Loucy (cell line): ENCODE results near the gene CTRB1.
"Not testable (repeated sequence)": the region's sequence is repeated elsewhere in the genome, so short reads cannot be mapped to it uniquely, and the experiment has no call there.

Source experiments
- H2AFZ ChIP-seq: fragments of 200-600 bp; sonication (generic); 2 replicates; pipeline ENCODE4 v1.6.0; 2016; ENCODE audit warnings: antibody characterized with exemption, mild to moderate bottlenecking, low read length, moderate library complexity
- H3F3A ChIP-seq: fragments of 200-600 bp; 2 replicates; pipeline ENCODE4 v1.6.0; 2016; ENCODE audit warnings: antibody characterized with exemption, low read depth, mild to moderate bottlenecking
- H3K27me3 ChIP-seq: fragments of 200-600 bp; sonication (generic); 2 replicates; pipeline ENCODE4 v1.6.1; 2014; ENCODE audit warnings: low read length, mild to moderate bottlenecking; ENCODE audit not compliant: insufficient read depth, poor library complexity, severe bottlenecking
- H3K36me3 ChIP-seq: fragments of 200-600 bp; sonication (generic); 2 replicates; pipeline ENCODE4 v1.6.1; 2016; ENCODE audit warnings: low read length; ENCODE audit not compliant: insufficient read depth
- H3K4me1 ChIP-seq: fragments of 200-600 bp; sonication (generic); 2 replicates; pipeline ENCODE4 v1.5.1; 2014; ENCODE audit warnings: low read length, mild to moderate bottlenecking; ENCODE audit not compliant: insufficient read depth, poor library complexity, severe bottlenecking
- H3K4me2 ChIP-seq: fragments of 200-600 bp; sonication (generic); 2 replicates; pipeline ENCODE4 v1.6.0; 2014; ENCODE audit warnings: antibody characterized with exemption, low read length, low read depth, mild to moderate bottlenecking; ENCODE audit not compliant: poor library complexity, severe bottlenecking
- H3K4me3 ChIP-seq: fragments of 200-600 bp; sonication (generic); 2 replicates; pipeline ENCODE4 v1.5.1; 2014; ENCODE audit warnings: low read length, mild to moderate bottlenecking, mixed read lengths; ENCODE audit not compliant: poor library complexity, severe bottlenecking
- H3K79me2 ChIP-seq: fragments of 200-600 bp; sonication (generic); 2 replicates; pipeline ENCODE4 v1.6.1; 2014; ENCODE audit warnings: low read length; ENCODE audit not compliant: insufficient read depth
- H3K9ac ChIP-seq: fragments of 200-600 bp; sonication (generic); 2 replicates; pipeline ENCODE4 v1.6.0; 2014; ENCODE audit warnings: mild to moderate bottlenecking, low read depth, low read length, moderate library complexity; ENCODE audit not compliant: poor library complexity, severe bottlenecking
- H3K9me2 ChIP-seq: fragments of 200-600 bp; sonication (generic); replicated peaks from 2 replicates; pipeline ENCODE4 v1.6.1; 2016; ENCODE audit warnings: low read depth, low read length, mixed read lengths
- H3K9me3 ChIP-seq: fragments of 200-600 bp; sonication (generic); 2 replicates; pipeline ENCODE4 v1.6.1; 2014; ENCODE audit warnings: mild to moderate bottlenecking, antibody characterized with exemption, low read length, low read depth; ENCODE audit not compliant: insufficient read depth
- H4K20me1 ChIP-seq: fragments of 200-600 bp; sonication (generic); 2 replicates; pipeline ENCODE4 v1.6.0; 2014; ENCODE audit warnings: antibody characterized with exemption, low read length, mild to moderate bottlenecking; ENCODE audit not compliant: insufficient read depth, poor library complexity, severe bottlenecking
- EZH2phosphoT487 ChIP-seq: fragments of 200-600 bp; IDR thresholded peaks from 2 replicates; pipeline ENCODE4 v1.6.1; 2018; ENCODE audit warnings: antibody characterized with exemption, mild to moderate bottlenecking, moderate library complexity, borderline replicate concordance
- TF ChIP-seq, protein P1 (sequence below): fragments of 200-600 bp; sonication (generic); conservative IDR thresholded peaks from 2 replicates; pipeline ENCODE4 v1.5.1; 2014; ENCODE audit warnings: mild to moderate bottlenecking, antibody characterized with exemption, low read length

Gene CTRB1

DNA sequence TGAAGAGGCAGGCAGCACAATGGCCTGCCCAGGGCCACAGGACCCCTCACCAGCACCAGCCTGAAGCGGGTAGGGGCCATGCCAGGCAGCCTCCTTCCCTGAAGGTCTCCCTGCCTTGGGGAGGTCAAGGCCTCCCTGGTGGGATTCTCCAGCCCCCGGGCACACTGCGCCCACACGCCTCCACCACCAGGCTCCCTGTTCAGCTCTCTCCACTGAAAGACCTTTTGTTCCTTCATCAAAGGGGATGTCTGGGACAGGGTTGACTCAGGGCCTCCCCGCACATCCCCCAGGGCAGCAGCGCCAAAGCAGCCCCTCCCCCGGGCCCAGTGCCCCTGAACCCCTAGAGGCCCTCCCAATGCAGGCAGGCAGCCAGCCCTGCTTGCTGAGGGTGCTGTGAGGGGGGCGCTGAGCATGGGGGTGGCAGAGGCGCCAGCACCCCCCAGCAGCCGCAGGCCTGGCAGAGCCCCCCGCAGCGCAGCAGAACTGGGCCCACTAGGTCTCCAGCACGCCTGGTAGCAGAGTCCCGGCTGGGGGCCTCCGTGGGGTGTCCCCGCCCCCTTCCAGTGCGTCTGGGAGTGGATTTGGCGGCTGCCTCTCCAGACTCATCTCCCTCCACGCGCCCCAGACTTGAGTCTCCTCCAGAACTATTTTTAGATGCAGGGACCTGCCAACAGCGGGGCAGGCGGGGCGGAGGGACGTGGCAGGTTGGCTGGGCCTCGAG is 19.5 kb downstream of the CTRB1 start:
- H3K9ac ChIP-seq = no peak overlapping the region
- no peaks in the 10 kb centered on the region for H3K9me2 ChIP-seq
- H3K4me1 ChIP-seq = no peaks in the 10 kb centered on the region
- no peak overlapping the region for H3K4me2 ChIP-seq
- no peaks in the 10 kb centered on the region for H3K79me2 ChIP-seq
- H4K20me1 ChIP-seq = no peaks in the 10 kb centered on the region
- H3F3A ChIP-seq = no peaks in the 10 kb centered on the region
- H3K36me3 ChIP-seq = no peaks in the 10 kb centered on the region
- no peaks in the 10 kb centered on the region for H3K9me3 ChIP-seq
- no peaks in the 10 kb centered on the region for H3K27me3 ChIP-seq
- TF ChIP-seq, protein P1, sequence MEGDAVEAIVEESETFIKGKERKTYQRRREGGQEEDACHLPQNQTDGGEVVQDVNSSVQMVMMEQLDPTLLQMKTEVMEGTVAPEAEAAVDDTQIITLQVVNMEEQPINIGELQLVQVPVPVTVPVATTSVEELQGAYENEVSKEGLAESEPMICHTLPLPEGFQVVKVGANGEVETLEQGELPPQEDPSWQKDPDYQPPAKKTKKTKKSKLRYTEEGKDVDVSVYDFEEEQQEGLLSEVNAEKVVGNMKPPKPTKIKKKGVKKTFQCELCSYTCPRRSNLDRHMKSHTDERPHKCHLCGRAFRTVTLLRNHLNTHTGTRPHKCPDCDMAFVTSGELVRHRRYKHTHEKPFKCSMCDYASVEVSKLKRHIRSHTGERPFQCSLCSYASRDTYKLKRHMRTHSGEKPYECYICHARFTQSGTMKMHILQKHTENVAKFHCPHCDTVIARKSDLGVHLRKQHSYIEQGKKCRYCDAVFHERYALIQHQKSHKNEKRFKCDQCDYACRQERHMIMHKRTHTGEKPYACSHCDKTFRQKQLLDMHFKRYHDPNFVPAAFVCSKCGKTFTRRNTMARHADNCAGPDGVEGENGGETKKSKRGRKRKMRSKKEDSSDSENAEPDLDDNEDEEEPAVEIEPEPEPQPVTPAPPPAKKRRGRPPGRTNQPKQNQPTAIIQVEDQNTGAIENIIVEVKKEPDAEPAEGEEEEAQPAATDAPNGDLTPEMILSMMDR = no peak
- no peak for TF ChIP-seq EZH2phosphoT487
- no peak overlapping the region for H3K4me3 ChIP-seq
- H2AFZ ChIP-seq = no peak overlapping the region

DNA sequence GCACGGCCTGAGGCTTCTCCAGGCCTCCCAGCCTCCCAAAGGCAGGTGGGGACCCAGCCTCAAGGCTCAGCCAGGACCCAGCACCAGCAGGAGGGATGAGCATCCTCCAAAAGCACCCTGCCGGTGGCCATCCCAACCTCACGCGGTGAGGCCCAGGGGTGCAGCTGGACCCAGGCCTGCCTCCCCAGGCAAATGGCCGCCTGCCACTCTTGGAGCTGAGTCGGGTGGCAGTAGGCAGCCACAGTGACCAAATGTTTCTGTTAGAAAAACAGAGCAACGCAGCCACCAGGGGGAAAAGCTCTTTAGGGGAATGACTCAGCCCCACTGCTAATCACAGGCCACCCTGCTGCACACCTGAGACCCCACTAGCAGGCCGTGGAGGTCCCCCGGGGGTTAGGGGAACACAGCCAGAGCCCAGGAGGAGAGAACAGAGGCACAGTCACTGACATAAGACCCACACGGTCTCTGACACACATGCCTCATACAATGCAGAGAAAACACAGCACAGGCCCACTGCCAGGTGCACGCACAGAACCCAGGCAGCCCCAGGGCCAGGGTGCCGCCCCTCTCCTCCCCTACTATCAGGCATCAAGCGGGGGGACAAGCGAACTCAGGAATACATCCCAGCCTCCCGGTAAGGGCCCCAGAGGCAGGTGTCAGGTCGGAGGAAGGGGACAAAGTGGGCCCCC is 20.2 kb downstream of the CTRB1 start:
- no peaks in the 10 kb centered on the region for H3K9me2 ChIP-seq
- H3K4me3 ChIP-seq = no peak overlapping the region
- no peaks in the 10 kb centered on the region for H3K36me3 ChIP-seq
- no peak overlapping the region for H3K9ac ChIP-seq
- no peaks in the 10 kb centered on the region for H3K79me2 ChIP-seq
- no peaks in the 10 kb centered on the region for H4K20me1 ChIP-seq
- no peaks in the 10 kb centered on the region for H3K4me1 ChIP-seq
- H3F3A ChIP-seq = no peaks in the 10 kb centered on the region
- no peaks in the 10 kb centered on the region for H3K9me3 ChIP-seq
- no peak overlapping the region for H3K4me2 ChIP-seq
- TF ChIP-seq, protein P1 = no peak; the same call in 1 of the 2 replicates
- no peak for TF ChIP-seq EZH2phosphoT487
- no peak overlapping the region for H2AFZ ChIP-seq
- H3K27me3 ChIP-seq = no peaks in the 10 kb centered on the region

DNA sequence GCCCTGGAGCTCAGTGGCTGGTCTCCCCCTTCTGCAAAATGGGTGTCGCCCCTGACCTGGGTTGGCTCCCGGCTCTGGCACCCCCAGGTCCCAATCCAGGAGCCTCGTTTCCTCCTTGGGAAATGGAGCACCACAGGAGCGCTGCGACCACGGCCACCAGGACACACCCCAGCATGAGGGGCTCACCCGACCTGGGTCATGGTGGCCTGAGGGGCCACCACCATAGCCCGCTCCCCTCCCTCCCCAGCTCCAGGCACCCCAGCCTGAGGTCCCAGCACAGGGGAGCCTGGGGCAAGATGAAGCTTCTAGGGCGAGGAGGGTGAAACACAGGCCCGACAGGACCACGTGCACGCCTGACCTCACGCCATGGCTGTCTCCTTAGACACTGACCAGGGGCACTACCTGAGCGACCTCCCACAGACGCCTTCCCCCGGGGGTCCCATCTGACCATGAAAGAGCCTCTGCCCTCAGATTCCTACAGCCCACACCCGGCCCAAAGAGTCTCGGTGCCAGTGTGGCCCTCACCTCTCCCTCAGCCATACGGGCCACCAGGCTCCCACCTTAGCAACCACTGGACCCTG is 20.8 kb downstream of the CTRB1 start:
- no peaks in the 10 kb centered on the region for H3K79me2 ChIP-seq
- no peaks in the 10 kb centered on the region for H3K9me2 ChIP-seq
- TF ChIP-seq, protein P1 = no peak
- no peak for TF ChIP-seq EZH2phosphoT487
- H3K27me3 ChIP-seq = no peaks in the 10 kb centered on the region
- H3K4me2 ChIP-seq = no peak overlapping the region
- H3K4me1 ChIP-seq = peaks cover 4% of the 10 kb centered on the region
- no peak overlapping the region for H3K4me3 ChIP-seq
- H3K9ac ChIP-seq = no peak overlapping the region
- H4K20me1 ChIP-seq = no peaks in the 10 kb centered on the region
- no peak overlapping the region for H2AFZ ChIP-seq
- no peaks in the 10 kb centered on the region for H3K9me3 ChIP-seq
- H3F3A ChIP-seq = no peaks in the 10 kb centered on the region
- H3K36me3 ChIP-seq = no peaks in the 10 kb centered on the region

DNA sequence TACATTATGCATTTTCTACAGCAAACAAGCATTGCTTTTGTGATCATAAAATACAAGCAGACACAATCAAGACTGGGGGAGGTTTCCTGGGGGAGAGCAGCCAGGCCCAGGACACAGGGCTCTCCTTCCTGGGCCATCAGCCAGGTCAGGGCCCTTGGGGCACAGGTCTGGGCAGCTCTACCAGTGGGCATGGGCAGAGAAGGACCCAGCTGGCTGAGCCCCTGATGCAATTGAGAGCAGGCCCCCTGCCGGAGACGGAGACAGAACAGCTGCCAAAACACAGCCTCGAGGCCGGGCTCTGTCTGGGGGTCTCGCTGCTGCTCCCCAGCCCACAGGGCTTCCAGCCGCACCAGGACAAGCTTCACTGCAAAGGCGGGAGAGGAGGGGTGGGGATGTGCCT is 21.8 kb downstream of the CTRB1 start:
- not testable (repeated sequence) for H3K4me3 ChIP-seq, H4K20me1 ChIP-seq, H3K9ac ChIP-seq, H3K36me3 ChIP-seq, H3K9me2 ChIP-seq, H3K27me3 ChIP-seq, H3K79me2 ChIP-seq, H3K4me2 ChIP-seq, H2AFZ ChIP-seq, H3K9me3 ChIP-seq, H3F3A ChIP-seq
- peaks cover 10% of the 10 kb centered on the region for H3K4me1 ChIP-seq
